ENCODE results near the gene KCND3. TPM values are rescaled to one million over a fixed set of nuclear protein-coding genes. Genes with fewer than 3 reads are reported as not detected.

Gene KCND3
- total and polyA plus RNA-seq, 2 donors (not counting 3 experiments of a cell fraction or from before 2014, with no cell fraction given), result 0.03 TPM; not detected in 1

DNA sequence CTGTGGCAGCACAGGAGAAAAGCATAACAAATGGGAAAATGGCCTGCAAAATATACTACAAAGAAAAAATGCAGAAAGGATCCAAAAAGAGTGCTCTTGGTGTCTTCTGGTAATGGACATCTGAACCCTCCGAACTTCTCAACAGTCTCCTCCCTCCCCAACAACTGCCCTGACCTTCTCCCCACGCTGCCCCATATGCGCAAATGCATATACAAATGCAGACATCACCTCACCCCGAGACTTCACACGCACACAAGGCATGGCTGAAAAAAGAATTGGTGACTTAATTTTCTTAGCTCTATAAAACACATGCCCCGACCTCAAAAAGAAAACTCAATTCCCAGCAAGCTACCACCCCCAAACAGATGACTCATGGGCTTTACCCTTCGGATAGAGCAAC is 8.4 kb downstream of the KCND3 start:
- FAIRE-seq (no peak), DNase-seq (ENCODE audit: low read depth, low spot score) (no peak)
- H3K79me2 ChIP-seq (ENCODE audit: control insufficient read depth, insufficient read depth, low read length), result no peaks in the 10 kb centered on the region
- H2AFZ ChIP-seq (ENCODE audit: low read depth, low read length), result no peak overlapping the region
- TF ChIP-seq, protein P1, sequence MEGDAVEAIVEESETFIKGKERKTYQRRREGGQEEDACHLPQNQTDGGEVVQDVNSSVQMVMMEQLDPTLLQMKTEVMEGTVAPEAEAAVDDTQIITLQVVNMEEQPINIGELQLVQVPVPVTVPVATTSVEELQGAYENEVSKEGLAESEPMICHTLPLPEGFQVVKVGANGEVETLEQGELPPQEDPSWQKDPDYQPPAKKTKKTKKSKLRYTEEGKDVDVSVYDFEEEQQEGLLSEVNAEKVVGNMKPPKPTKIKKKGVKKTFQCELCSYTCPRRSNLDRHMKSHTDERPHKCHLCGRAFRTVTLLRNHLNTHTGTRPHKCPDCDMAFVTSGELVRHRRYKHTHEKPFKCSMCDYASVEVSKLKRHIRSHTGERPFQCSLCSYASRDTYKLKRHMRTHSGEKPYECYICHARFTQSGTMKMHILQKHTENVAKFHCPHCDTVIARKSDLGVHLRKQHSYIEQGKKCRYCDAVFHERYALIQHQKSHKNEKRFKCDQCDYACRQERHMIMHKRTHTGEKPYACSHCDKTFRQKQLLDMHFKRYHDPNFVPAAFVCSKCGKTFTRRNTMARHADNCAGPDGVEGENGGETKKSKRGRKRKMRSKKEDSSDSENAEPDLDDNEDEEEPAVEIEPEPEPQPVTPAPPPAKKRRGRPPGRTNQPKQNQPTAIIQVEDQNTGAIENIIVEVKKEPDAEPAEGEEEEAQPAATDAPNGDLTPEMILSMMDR (IDR thresholded peaks at IDR 0.05; ENCODE audit: extremely low read depth in 1 of 2, insufficient read depth in 1 of 2, low read depth in 1 of 2, low read length in 2 of 2), result no peak
- no peak for TF ChIP-seq GATA2 (IDR thresholded peaks at IDR 0.05; ENCODE audit: insufficient read depth, insufficient read length, low read depth, low read length)
- no peak overlapping the region for H3K9ac ChIP-seq (replicated peaks; ENCODE audit: extremely low read depth, insufficient read depth, low read length)
- no peaks in the 10 kb centered on the region for H3K9me3 ChIP-seq (replicated peaks; ENCODE audit: control insufficient read depth, insufficient read depth, low read length)
- H3K27me3 ChIP-seq (ENCODE audit: control insufficient read depth in 2 of 2, insufficient read depth in 2 of 2, low read length in 2 of 2), result no peaks in the 10 kb centered on the region
- no peaks in the 10 kb centered on the region for H3K36me3 ChIP-seq (ENCODE audit: control insufficient read depth in 2 of 2, extremely low read depth in 1 of 2, insufficient read depth in 2 of 2, low read length in 2 of 2)
- ChIA-PET POLR2A (no interaction called here), CTCF (no interaction called here)
- dilution Hi-C loops (cut with MboI; ENCODE audit: extremely low pct_ligation_motif_present, low sequenced_read_pairs) (no loop called here), intact Hi-C loops (cut with micrococcal nuclease) (no loop called here)
- no peaks in the 10 kb centered on the region for H4K20me1 ChIP-seq (replicated peaks; ENCODE audit: control insufficient read depth, extremely low read depth, insufficient read depth, low read length)
- no peak overlapping the region for H3K27ac ChIP-seq (ENCODE audit: insufficient read depth, low read depth, low read length)
- H3K4me3 ChIP-seq (replicated peaks in 1 of 3; ENCODE audit: insufficient read depth in 1 of 3, low read depth in 1 of 3, low read length in 3 of 3), result no peak overlapping the region
- H3K4me1 ChIP-seq (ENCODE audit: control insufficient read depth, extremely low read depth, insufficient read depth, low read length), result no peaks in the 10 kb centered on the region
- BruUV-seq (replicated peaks), result no TSS peak
- no peak overlapping the region for H3K4me2 ChIP-seq (ENCODE audit: insufficient read depth, low read length)
- H3K9me1 ChIP-seq (replicated peaks; ENCODE audit: control insufficient read depth, extremely low read depth, insufficient read depth, low read length), result no peaks in the 10 kb centered on the region

DNA sequence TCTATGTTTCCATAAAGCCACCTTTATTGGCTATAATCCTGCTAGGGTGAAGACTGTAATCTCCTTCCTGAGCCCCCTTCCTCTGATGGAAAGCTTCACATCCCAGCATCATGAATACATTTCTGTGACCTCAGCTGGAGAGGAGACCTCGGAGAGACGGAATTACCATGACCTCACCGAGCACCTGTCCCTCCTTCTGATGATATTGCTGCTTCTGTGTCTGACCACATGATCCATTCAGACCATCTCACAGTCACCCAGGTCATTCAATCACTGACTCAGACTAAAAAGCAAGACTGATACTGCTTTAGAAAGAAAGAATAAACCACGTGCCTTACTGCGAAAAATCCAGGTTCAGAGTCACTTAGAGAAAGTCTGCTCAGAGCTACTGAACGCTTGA is 8.8 kb downstream of the KCND3 start:
- no peak overlapping the region for H2AFZ ChIP-seq (ENCODE audit: low read depth, low read length)
- no peaks in the 10 kb centered on the region for H3K79me2 ChIP-seq (ENCODE audit: control insufficient read depth, insufficient read depth, low read length)
- intact Hi-C loops (cut with micrococcal nuclease), result no loop called here
- ChIA-PET POLR2A (no interaction called here), CTCF (no interaction called here)
- DNase-seq (ENCODE audit: low read depth, low spot score) (no peak), FAIRE-seq (no peak)
- no peaks in the 10 kb centered on the region for H3K4me1 ChIP-seq (ENCODE audit: control insufficient read depth, extremely low read depth, insufficient read depth, low read length)
- H3K4me3 ChIP-seq (replicated peaks in 1 of 3; ENCODE audit: insufficient read depth in 1 of 3, low read depth in 1 of 3, low read length in 3 of 3), result no peak overlapping the region
- no peak overlapping the region for H3K9ac ChIP-seq (replicated peaks; ENCODE audit: extremely low read depth, insufficient read depth, low read length)
- BruUV-seq (replicated peaks), result no TSS peak
- no peaks in the 10 kb centered on the region for H3K9me1 ChIP-seq (replicated peaks; ENCODE audit: control insufficient read depth, extremely low read depth, insufficient read depth, low read length)
- dilution Hi-C loops (cut with MboI; ENCODE audit: extremely low pct_ligation_motif_present, low sequenced_read_pairs), result no loop called here
- H4K20me1 ChIP-seq (replicated peaks; ENCODE audit: control insufficient read depth, extremely low read depth, insufficient read depth, low read length), result no peaks in the 10 kb centered on the region
- no peaks in the 10 kb centered on the region for H3K9me3 ChIP-seq (replicated peaks; ENCODE audit: control insufficient read depth, insufficient read depth, low read length)
- no peak overlapping the region for H3K27ac ChIP-seq (ENCODE audit: insufficient read depth, low read depth, low read length)
- TF ChIP-seq MYC (IDR thresholded peaks at IDR 0.05; ENCODE audit: low read depth, low read length), result no peak
- no peak for TF ChIP-seq FOS (IDR thresholded peaks at IDR 0.05; ENCODE audit: borderline replicate concordance, insufficient read depth, low read length)
- no peak for TF ChIP-seq EZH2 (IDR thresholded peaks at IDR 0.05; ENCODE audit: borderline replicate concordance, low read depth, low read length, severe bottlenecking)
- TF ChIP-seq JUN (IDR thresholded peaks at IDR 0.05; ENCODE audit: borderline replicate concordance, insufficient read depth, insufficient read length, low read depth), result no peak
- no peak for TF ChIP-seq POLR2AphosphoS5 (IDR thresholded peaks at IDR 0.05; ENCODE audit: insufficient read depth, low read depth, low read length)
- TF ChIP-seq, protein P2, sequence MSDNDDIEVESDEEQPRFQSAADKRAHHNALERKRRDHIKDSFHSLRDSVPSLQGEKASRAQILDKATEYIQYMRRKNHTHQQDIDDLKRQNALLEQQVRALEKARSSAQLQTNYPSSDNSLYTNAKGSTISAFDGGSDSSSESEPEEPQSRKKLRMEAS (IDR thresholded peaks at IDR 0.05; ENCODE audit: insufficient read depth, insufficient read length), result no peak
- no peak for TF ChIP-seq GATA2 (IDR thresholded peaks at IDR 0.05; ENCODE audit: insufficient read depth, insufficient read length, low read depth, low read length)
- TF ChIP-seq, protein P1 (IDR thresholded peaks at IDR 0.05; ENCODE audit: extremely low read depth in 1 of 2, insufficient read depth in 1 of 2, low read depth in 1 of 2, low read length in 2 of 2), result no peak
- TF ChIP-seq POLR2A (IDR thresholded peaks at IDR 0.05; ENCODE audit: low read depth, low read length), result no peak
- no peaks in the 10 kb centered on the region for H3K36me3 ChIP-seq (ENCODE audit: control insufficient read depth in 2 of 2, extremely low read depth in 1 of 2, insufficient read depth in 2 of 2, low read length in 2 of 2)
- no peak overlapping the region for H3K4me2 ChIP-seq (ENCODE audit: insufficient read depth, low read length)
- H3K27me3 ChIP-seq (ENCODE audit: control insufficient read depth in 2 of 2, insufficient read depth in 2 of 2, low read length in 2 of 2), result no peaks in the 10 kb centered on the region

All from endothelial cell of umbilical vein (primary cell).